Measurements from ENCODE around the gene PGAM2. TPM values are rescaled to one million over a fixed set of nuclear protein-coding genes. Genes with fewer than 3 reads are reported as not detected.
A peak's percentile ranks its signal among the peaks of the same experiment; 100 is the strongest.

PGAM2 gene
- total RNA-seq, 1 donor from 2014 or later = not detected

GRCh38 chr7:44076101-44076895 lies 10.9 kb upstream of the PGAM2 start:
- peaks cover 42 to 72% of the 10 kb centered on the region in 2 donors for H3K36me3 ChIP-seq
- H3K27me3 ChIP-seq = no peaks in the 10 kb centered on the region
- peaks cover 24 to 31% of the 10 kb centered on the region in 2 donors for H3K4me1 ChIP-seq
- H3K4me3 ChIP-seq = no peak overlapping the region
- no peak for TF ChIP-seq CTCF (IDR thresholded peaks at IDR 0.05)
- no peak for DNase-seq (ENCODE audit: low spot score in 2 of 2)
- H3K9me3 ChIP-seq = no peaks in the 10 kb centered on the region
- H3K27ac ChIP-seq = peak overlapping the region in 1 of 2 donors; percentile 29
- intact Hi-C loops (cut with DNase I) = no loop called here

- Histone ChIP-seq H3K36me3 (peaks cover 42 to 69% of the 10 kb centered on the region in 2 donors), H3K27ac (peak overlapping the region; percentile 70 to 71), H3K27me3 (no peaks in the 10 kb centered on the region), H3K9me3 (no peaks in the 10 kb centered on the region), H3K4me1 (peaks cover 24% of the 10 kb centered on the region in 2 donors), H3K4me3 (no peak overlapping the region)
- no peak for DNase-seq (ENCODE audit: low spot score in 2 of 2)
- intact Hi-C loops (cut with DNase I) = no loop called here
- no peak for TF ChIP-seq CTCF (IDR thresholded peaks at IDR 0.05)
These were observed 10.1 kb upstream of the PGAM2 start for GRCh38 chr7:44075296-44076075.

- TF ChIP-seq CTCF (IDR thresholded peaks at IDR 0.05) = no peak
- peak overlapping the region; percentile 70 to 71 for H3K27ac ChIP-seq
- intact Hi-C loops (cut with DNase I) = loop anchor here (5.0 kb wide), 1 partner anchor 183 kb away; no protein-coding TSS in a partner anchor
These were observed 9.0 kb upstream of the PGAM2 start for GRCh38 chr7:44074349-44074695.

GRCh38 chr7:44073664-44074348 lies 8.4 kb upstream of the PGAM2 start:
- Histone ChIP-seq H3K36me3 (peaks cover 34 to 53% of the 10 kb centered on the region in 2 donors), H3K4me3 (peak overlapping the region in 1 of 2 donors; percentile 34), H3K9me3 (no peaks in the 10 kb centered on the region), H3K27ac (peak overlapping the region; percentile 70 to 71), H3K4me1 (peaks cover 21 to 24% of the 10 kb centered on the region in 2 donors), H3K27me3 (no peaks in the 10 kb centered on the region)
- TF ChIP-seq CTCF (IDR thresholded peaks at IDR 0.05) = no peak
- intact Hi-C loops (cut with DNase I) = loop anchor here (2.0 to 5.0 kb wide), 3 partner anchors 49 to 183 kb away; partner anchors contain the start of genes POLD2 and YKT6
- peak; percentile 63 to 88 for DNase-seq (ENCODE audit: low spot score in 2 of 2)

More at GRCh38 chr7:44074349-44074695, 9.0 kb upstream of the PGAM2 start:
- Histone ChIP-seq H3K4me1 (peaks cover 21 to 24% of the 10 kb centered on the region in 2 donors), H3K4me3 (no peak overlapping the region), H3K9me3 (no peaks in the 10 kb centered on the region), H3K36me3 (peaks cover 38 to 57% of the 10 kb centered on the region in 2 donors), H3K27me3 (no peaks in the 10 kb centered on the region)
- no peak for DNase-seq (ENCODE audit: low spot score in 2 of 2)

All from ascending aorta (tissue), 2 donors.